Esophagus muscularis mucosa (tissue), 3 donors: Measurements from ENCODE around the gene SPARC.

ENCODE experiments used
- CTCF ChIP-seq, 3 experiments: fragments of 200-600 bp in 2 of 3; fragments of 450-650 bp in 1 of 3; sonication (generic) in 2 of 3; IDR thresholded peaks; one replicate each; pipeline ENCODE4 v1.5.1; 2017 to 2019; ENCODE audit warnings: antibody characterized with exemption in 3 of 3, mild to moderate bottlenecking in 2 of 3, moderate library complexity in 1 of 3
- POLR2A ChIP-seq: fragments of 450-650 bp; IDR thresholded peaks from one replicate; pipeline ENCODE4 v1.6.1; 2017; ENCODE audit warnings: antibody characterized with exemption, moderate library complexity, mild to moderate bottlenecking, low read depth
- POLR2AphosphoS5 ChIP-seq, 2 donors: sonication (generic); formaldehyde crosslinking; IDR thresholded peaks; one replicate each; pipeline ENCODE4 v1.6.1; 2017; ENCODE audit warnings: antibody characterized with exemption in 2 of 2

GRCh38 chr5:151630088-151630487 lies 56.6 kb downstream of the SPARC start:
- TF ChIP-seq POLR2A, result no peak
- TF ChIP-seq CTCF (IDR thresholded peaks at IDR 0.05), result no peak
- TF ChIP-seq POLR2AphosphoS5 (IDR thresholded peaks at IDR 0.05), result no peak
